Loucy (cell line): ENCODE results near the gene GRK1.

ENCODE experiments used
- CTCF ChIP-seq: fragments of 200-600 bp; sonication (generic); conservative IDR thresholded peaks from 2 replicates; pipeline ENCODE4 v1.5.1; 2014; ENCODE audit warnings: mild to moderate bottlenecking, antibody characterized with exemption, low read length
- EZH2phosphoT487 ChIP-seq: fragments of 200-600 bp; IDR thresholded peaks from 2 replicates; pipeline ENCODE4 v1.6.1; 2018; ENCODE audit warnings: antibody characterized with exemption, mild to moderate bottlenecking, moderate library complexity, borderline replicate concordance

- no peak for TF ChIP-seq CTCF
- TF ChIP-seq EZH2phosphoT487, result no peak
Measured at GRCh38 chr13:113644800-113645199, 22.2 kb upstream of the GRK1 start.
